HCT116 (cell line): ENCODE results near the gene CPM. TPM values are rescaled to one million over a fixed set of nuclear protein-coding genes. Genes with fewer than 3 reads are reported as not detected.

Experiments
- ATAC-seq: fragments of 200-7000 bp; cut with Tn5 transposase; 2 replicates; pipeline ENCODE4 v1.9.1; 2020; ENCODE audit warnings: mild to moderate bottlenecking, moderate library complexity
- BruUV-seq: library from RNA; stranded (reverse); fragments of 400-500 nt; replicated peaks from 2 replicates; lab custom pipeline; 2021; lab: Mats Ljungman, UMichigan
- CTCF ChIA-PET: fragments of 300-600 bp; sonication (Branson Sonifier 250); formaldehyde crosslinking; loops from one replicate; lab custom pipeline; 2021; ENCODE audit warnings: antibody characterized with exemption; lab: Charles Lee
- POLR2A ChIA-PET: fragments of 300-600, 350-600 bp; sonication (Branson Sonifier 250); formaldehyde crosslinking; loops from one replicate; lab custom pipeline; 2021; ENCODE audit warnings: antibody characterized with exemption; lab: Charles Lee
- RAD21 ChIA-PET, 2 experiments: fragments of 300-600 bp; sonication (Branson Sonifier 250); formaldehyde crosslinking; loops; one replicate each; lab custom pipeline; 2023; ENCODE audit warnings: low total read pairs in 2 of 2; ENCODE audit not compliant: uncharacterized antibody in 2 of 2, unreplicated experiment in 2 of 2, low non-redundant PET in 1 of 2; lab: Charles Lee
- DNase-seq: peaks from one replicate; pipeline ENCODE4 v3.0.0-alpha.2; 2010; ENCODE audit warnings: low read depth, low spot score
- H2AFZ ChIP-seq: fragments of 200-600 bp; shearing (Covaris generic), sonication (generic); 2 replicates; pipeline ENCODE4 v1.6.1; 2017; ENCODE audit warnings: low read depth, mixed run types, mixed read lengths, antibody characterized with exemption, low read length; ENCODE audit not compliant: poor library complexity, severe bottlenecking
- H3K27ac ChIP-seq: 2 replicates; pipeline ENCODE4 v1.5.1; 2012; ENCODE audit warnings: low read depth, low read length
- H3K27me3 ChIP-seq: fragments of 200-600 bp; sonication (generic); 2 replicates; pipeline ENCODE4 v1.6.1; 2016; ENCODE audit warnings: mixed run types, low read length, mixed read lengths; ENCODE audit not compliant: insufficient read depth
- H3K36me3 ChIP-seq, 2 experiments: fragments of 200-500 bp in 1 of 2; fragments of 200-600 bp in 1 of 2; sonication (Bioruptor generic) in 1 of 2; sonication (generic) in 1 of 2; 2 replicates each; pipeline versions ENCODE4 v1.5.1 to v1.6.1; 2014 to 2016; ENCODE audit warnings: low read length in 2 of 2, inconsistent platforms in 1 of 2, mixed read lengths in 1 of 2, mixed run types in 1 of 2; ENCODE audit not compliant: insufficient read depth in 2 of 2, control insufficient read depth in 1 of 2
- H3K4me1 ChIP-seq, 2 experiments: fragments of 200-600 bp in 1 of 2; sonication (generic) in 1 of 2; 2 replicates each; pipeline versions ENCODE4 v1.5.1 to v1.6.1; 2012 to 2017; ENCODE audit warnings: low read length in 2 of 2, inconsistent platforms in 1 of 2, mild to moderate bottlenecking in 1 of 2, mixed read lengths in 1 of 2, mixed run types in 1 of 2, moderate library complexity in 1 of 2; ENCODE audit not compliant: insufficient read depth in 2 of 2, control insufficient read depth in 1 of 2
- H3K4me2 ChIP-seq: fragments of 200-600 bp; sonication (generic); 2 replicates; pipeline ENCODE4 v1.6.1; 2017; ENCODE audit warnings: mixed run types, low read length, mixed read lengths
- H3K4me3 ChIP-seq, 2 experiments: fragments of 200-600 bp in 1 of 2; sonication (generic) in 1 of 2; replicated peaks in 1 of 2; 2 replicates each; pipeline ENCODE4 v1.5.1; 2011 to 2016; ENCODE audit warnings: low read length in 2 of 2, control low read depth in 1 of 2, low read depth in 1 of 2, mild to moderate bottlenecking in 1 of 2, mixed read lengths in 1 of 2, mixed run types in 1 of 2
- H3K79me2 ChIP-seq: fragments of 200-600 bp; sonication (generic); 2 replicates; pipeline ENCODE4 v1.6.1; 2017; ENCODE audit warnings: mild to moderate bottlenecking, mixed run types, low read length, moderate library complexity, mixed read lengths; ENCODE audit not compliant: insufficient read depth
- H3K9ac ChIP-seq: fragments of 200-600 bp; sonication (generic); 2 replicates; pipeline ENCODE4 v1.6.1; 2016; ENCODE audit warnings: low read length, mixed read lengths
- H3K9me2 ChIP-seq: fragments of 200-600 bp; sonication (generic), shearing (Covaris generic); 2 replicates; pipeline ENCODE4 v1.6.1; 2017; ENCODE audit warnings: mixed run types, mild to moderate bottlenecking, moderate library complexity; ENCODE audit not compliant: insufficient read depth
- H3K9me3 ChIP-seq, 2 experiments: fragments of 200-500 bp in 1 of 2; fragments of 200-600 bp in 1 of 2; sonication (Bioruptor generic) in 1 of 2; sonication (generic) in 1 of 2; 2 replicates each; pipeline ENCODE4 v1.6.1; 2014 to 2017; ENCODE audit warnings: low read length in 2 of 2, mixed read lengths in 2 of 2, inconsistent platforms in 1 of 2, low read depth in 1 of 2, mild to moderate bottlenecking in 1 of 2, mixed run types in 1 of 2, moderate library complexity in 1 of 2; ENCODE audit not compliant: control insufficient read depth in 1 of 2, insufficient read depth in 1 of 2
- H4K20me1 ChIP-seq: fragments of 200-600 bp; sonication (generic), shearing (Covaris generic); 2 replicates; pipeline ENCODE4 v1.6.1; 2017; ENCODE audit warnings: mixed run types, mild to moderate bottlenecking, moderate library complexity; ENCODE audit not compliant: insufficient read depth
- ATF3 ChIP-seq: IDR thresholded peaks from 2 replicates; pipeline ENCODE4 v1.6.1; 2012
- CBX3 ChIP-seq: IDR thresholded peaks from 2 replicates; pipeline ENCODE4 v1.6.1; 2012; ENCODE audit warnings: low read depth
- CTCF ChIP-seq, 3 experiments: fragments of 200-600 bp in 1 of 3; sonication (generic) in 1 of 3; IDR thresholded peaks in 2 of 3; conservative IDR thresholded peaks in 1 of 3; 2 replicates each; pipeline ENCODE4 v1.5.1; 2012 to 2017; ENCODE audit warnings: low read depth in 2 of 3, low read length in 2 of 3, antibody characterized with exemption in 1 of 3, borderline replicate concordance in 1 of 3, control low read depth in 1 of 3, mild to moderate bottlenecking in 1 of 3, mixed read lengths in 1 of 3, mixed run types in 1 of 3, moderate library complexity in 1 of 3; ENCODE audit not compliant: insufficient read depth in 1 of 3
- JUND ChIP-seq: IDR thresholded peaks from 2 replicates; pipeline ENCODE4 v1.6.1; 2012
- POLR2AphosphoS5 ChIP-seq: IDR thresholded peaks from 2 replicates; pipeline ENCODE4 v1.6.1; 2011; ENCODE audit warnings: mild to moderate bottlenecking, low read depth, low read length, moderate library complexity
- ZFX ChIP-seq: fragments of 450-650 bp; IDR thresholded peaks from 2 replicates; pipeline ENCODE4 v1.6.1; 2017
- intact Hi-C: fragments of 100-400 bp; cut with micrococcal nuclease; formaldehyde crosslinking; loops from 2 replicates; pipeline ENCODE4 v1.10.0; 2022
- total RNA-seq: library from RNA; stranded (reverse); gene quantifications from one replicate; pipeline ENCODE4 v1.2.1, GENCODE V29; 2021; ENCODE audit not compliant: unreplicated experiment

Gene CPM
- total RNA-seq, 1 experiment from 2014 or later = 5.3 TPM

GRCh38 chr12:68846811-68847210 lies 86.2 kb downstream of the CPM start:
- Histone ChIP-seq H3K4me2 (no peak overlapping the region), H4K20me1 (peaks cover 7% of the 10 kb centered on the region; the same call in 1 of the 2 replicates), H3K79me2 (0 out of 2 replicates have a peak, but pooled peaks cover 4% of the 10 kb centered on the region), H2AFZ (no peak overlapping the region), H3K36me3 (peaks cover 4 to 11% of the 10 kb centered on the region in 2 experiments; a peak in 3 of 4 replicates), H3K9me3 (no peaks in the 10 kb centered on the region), H3K9ac (no peak overlapping the region), H3K4me3 (no peak overlapping the region), H3K27ac (no peak overlapping the region), H3K4me1 (no peaks in the 10 kb centered on the region), H3K27me3 (no peaks in the 10 kb centered on the region), H3K9me2 (no peaks in the 10 kb centered on the region)
- intact Hi-C loops = no loop called here
- no TSS peak for BruUV-seq
- POLR2A ChIA-PET = no interaction called here
- CTCF ChIA-PET = no interaction called here
- RAD21 ChIA-PET = no interaction called here
- TF ChIP-seq ZFX (no peak), ATF3 (no peak), CTCF (IDR thresholded peaks at IDR 0.05 in 2 of 3, conservative IDR thresholded peaks at IDR 0.05 in 1 of 3; ENCODE audit: borderline replicate concordance in 1 of 3, insufficient read depth in 1 of 3, low read depth in 2 of 3, low read length in 2 of 3) (no peak), POLR2AphosphoS5 (peak; percentile 14; the same call in 1 of the 2 replicates), CBX3 (no peak), JUND (no peak)
- ATAC-seq (no peak), DNase-seq (no peak)
